Endothelial cell of umbilical vein (primary cell): ENCODE results near the gene CST9L.

ENCODE experiments used
- CTCF ChIP-seq, 2 donors: IDR thresholded peaks; 1 replicate in 1 of 2; 2 replicates in 1 of 2; pipeline ENCODE4 v1.5.1; 2011; ENCODE audit warnings: low read length in 2 of 2, mild to moderate bottlenecking in 2 of 2, moderate library complexity in 2 of 2, control low read depth in 1 of 2, inconsistent platforms in 1 of 2, low read depth in 1 of 2; ENCODE audit not compliant: insufficient read depth in 1 of 2; ENCODE audit errors: extremely low read depth in 1 of 2
- EZH2 ChIP-seq: IDR thresholded peaks from 2 replicates; pipeline ENCODE4 v1.6.1; 2012; ENCODE audit warnings: borderline replicate concordance, low read depth, mild to moderate bottlenecking, moderate library complexity, low read length, inconsistent platforms; ENCODE audit not compliant: severe bottlenecking
- GATA2 ChIP-seq: IDR thresholded peaks from 2 replicates; pipeline ENCODE4 v1.7.0; 2011; ENCODE audit warnings: low read depth, mild to moderate bottlenecking, moderate library complexity, mixed read lengths, low read length; ENCODE audit not compliant: insufficient read length, insufficient read depth

DNA sequence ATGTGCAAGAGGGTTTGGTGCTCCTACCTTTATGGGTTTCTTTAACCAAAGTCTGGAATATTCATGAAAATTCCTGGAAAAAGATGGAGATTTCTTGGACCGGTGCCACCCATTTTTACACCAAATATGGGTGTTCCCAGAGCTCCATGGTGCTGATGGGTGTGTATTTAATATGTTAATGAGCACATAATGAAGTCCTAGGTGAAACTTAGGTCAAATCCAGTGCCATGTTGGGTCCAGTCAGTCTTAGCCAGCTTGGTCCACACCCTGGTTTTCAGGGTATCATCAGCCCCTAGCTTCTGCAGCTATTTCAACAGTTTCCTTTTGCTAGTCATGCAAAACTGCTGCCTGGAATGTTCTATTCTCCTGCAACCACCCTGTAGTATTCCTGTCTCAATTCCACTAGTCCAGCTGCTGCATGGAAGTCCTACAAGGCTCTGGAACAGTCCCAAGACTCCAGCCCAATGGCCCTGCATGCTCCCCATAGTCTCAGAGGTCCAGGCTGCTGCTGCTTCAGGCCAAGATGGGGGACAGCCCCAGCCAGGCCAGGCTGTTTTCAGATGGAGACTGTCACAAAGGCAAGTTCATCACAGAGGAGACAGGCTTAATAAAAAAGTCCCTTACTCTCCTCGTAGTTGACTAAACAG is 31.8 kb downstream of the CST9L start:
- TF ChIP-seq CTCF (IDR thresholded peaks at IDR 0.05; ENCODE audit: extremely low read depth in 1 of 2, insufficient read depth in 1 of 2, low read depth in 1 of 2, low read length in 2 of 2): no peak
- TF ChIP-seq EZH2: no peak
- TF ChIP-seq GATA2: no peak
